SK-N-SH treated with all-trans-retinoic acid at 6 μM for 48 hours (cell line): ENCODE data around the gene PIK3R5.

Experiments
- ARNTL ChIP-seq: fragments of 450-650 bp; formaldehyde crosslinking; IDR thresholded peaks from 2 replicates; pipeline ENCODE4 v1.5.0; 2020; ENCODE audit warnings: low read depth, mild to moderate bottlenecking, moderate library complexity, borderline replicate concordance
- CREB5 ChIP-seq: fragments of 250-450 bp; sonication (Bioruptor Pico); IDR thresholded peaks from 2 replicates; pipeline ENCODE4 v1.5.1; 2020; ENCODE audit warnings: low read depth, mild to moderate bottlenecking, moderate library complexity
- CSDC2 ChIP-seq: fragments of 250-450 bp; sonication (Bioruptor Pico); IDR thresholded peaks from 2 replicates; pipeline ENCODE4 v1.5.0; 2020; ENCODE audit warnings: mild to moderate bottlenecking, moderate library complexity
- CSRNP3 ChIP-seq: fragments of 250-450 bp; sonication (Bioruptor Pico); IDR thresholded peaks from 2 replicates; pipeline ENCODE4 v1.5.1; 2021; ENCODE audit warnings: mild to moderate bottlenecking, moderate library complexity
- GLIS3 ChIP-seq: fragments of 250-450 bp; sonication (Bioruptor Pico); IDR thresholded peaks from 2 replicates; pipeline ENCODE4 v1.5.0; 2020; ENCODE audit warnings: mild to moderate bottlenecking, moderate library complexity
- OSR1 ChIP-seq: fragments of 250-450 bp; sonication (Bioruptor Pico); IDR thresholded peaks from 2 replicates; pipeline ENCODE4 v1.8.0; 2022; ENCODE audit warnings: moderate library complexity, mild to moderate bottlenecking, inconsistent platforms
- POU6F1 ChIP-seq: fragments of 250-450 bp; sonication (Bioruptor Pico); IDR thresholded peaks from 2 replicates; pipeline ENCODE4 v1.8.0; 2021; ENCODE audit warnings: low read depth, mild to moderate bottlenecking, moderate library complexity, borderline replicate concordance
- RARB ChIP-seq: fragments of 250-450 bp; sonication (Bioruptor Pico); IDR thresholded peaks from 2 replicates; pipeline ENCODE4 v1.8.0; 2021; ENCODE audit warnings: mild to moderate bottlenecking, moderate library complexity
- SNAI2 ChIP-seq: fragments of 250-450 bp; sonication (Bioruptor Pico); IDR thresholded peaks from 2 replicates; pipeline ENCODE4 v1.5.0; 2020; ENCODE audit warnings: mild to moderate bottlenecking, moderate library complexity
- TOX ChIP-seq: fragments of 250-450 bp; sonication (Bioruptor Pico); IDR thresholded peaks from 2 replicates; pipeline ENCODE4 v1.8.0; 2021; ENCODE audit warnings: mild to moderate bottlenecking, moderate library complexity, borderline replicate concordance
- ZFP3 ChIP-seq: fragments of 250-450 bp; sonication (Bioruptor Pico); IDR thresholded peaks from 2 replicates; pipeline ENCODE4 v1.5.0; 2020; ENCODE audit warnings: mild to moderate bottlenecking, moderate library complexity
- ZFP30 ChIP-seq: fragments of 450-650 bp; formaldehyde crosslinking; IDR thresholded peaks from 2 replicates; pipeline ENCODE4 v1.5.0; 2022; ENCODE audit warnings: mild to moderate bottlenecking, moderate library complexity
- ZNF70 ChIP-seq: fragments of 450-650 bp; formaldehyde crosslinking; IDR thresholded peaks from 2 replicates; pipeline ENCODE4 v1.5.0; 2020; ENCODE audit warnings: mild to moderate bottlenecking, moderate library complexity

GRCh38 chr17:8928347-8928746, 37.2 kb downstream of the PIK3R5 start:
- TF ChIP-seq POU6F1 (CRISPR knock-in tag) (no peak), ZFP30 (no peak), GLIS3 (CRISPR knock-in tag) (no peak), ZFP3 (no peak), RARB (CRISPR knock-in tag) (no peak), CSRNP3 (CRISPR knock-in tag) (no peak), CSDC2 (CRISPR knock-in tag) (no peak), OSR1 (no peak), SNAI2 (no peak), ARNTL (CRISPR knock-in tag) (no peak), CREB5 (no peak), ZNF70 (CRISPR knock-in tag) (no peak), TOX (no peak)
